ENCODE measurements around the gene GDF10.

DNA sequence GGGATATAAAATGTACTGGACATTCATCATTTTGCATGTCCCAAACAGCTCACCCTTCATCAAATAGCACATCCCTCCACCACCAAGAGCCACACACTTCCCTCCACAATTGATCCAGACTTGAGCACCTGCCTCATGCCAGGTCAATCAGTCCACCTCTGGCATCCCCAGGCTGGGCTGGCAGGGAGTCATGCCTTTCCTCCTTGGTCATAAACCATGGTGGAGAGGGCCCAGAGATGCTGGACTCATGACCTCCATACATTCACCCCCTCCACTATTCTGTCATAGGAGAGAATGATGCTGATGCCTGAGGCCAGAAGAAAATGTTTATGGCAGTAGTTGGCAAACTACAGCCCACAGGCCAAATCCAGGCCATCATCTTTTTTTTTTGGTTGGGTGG is 16.1 kb upstream of the GDF10 start:
- TF ChIP-seq, protein P1, sequence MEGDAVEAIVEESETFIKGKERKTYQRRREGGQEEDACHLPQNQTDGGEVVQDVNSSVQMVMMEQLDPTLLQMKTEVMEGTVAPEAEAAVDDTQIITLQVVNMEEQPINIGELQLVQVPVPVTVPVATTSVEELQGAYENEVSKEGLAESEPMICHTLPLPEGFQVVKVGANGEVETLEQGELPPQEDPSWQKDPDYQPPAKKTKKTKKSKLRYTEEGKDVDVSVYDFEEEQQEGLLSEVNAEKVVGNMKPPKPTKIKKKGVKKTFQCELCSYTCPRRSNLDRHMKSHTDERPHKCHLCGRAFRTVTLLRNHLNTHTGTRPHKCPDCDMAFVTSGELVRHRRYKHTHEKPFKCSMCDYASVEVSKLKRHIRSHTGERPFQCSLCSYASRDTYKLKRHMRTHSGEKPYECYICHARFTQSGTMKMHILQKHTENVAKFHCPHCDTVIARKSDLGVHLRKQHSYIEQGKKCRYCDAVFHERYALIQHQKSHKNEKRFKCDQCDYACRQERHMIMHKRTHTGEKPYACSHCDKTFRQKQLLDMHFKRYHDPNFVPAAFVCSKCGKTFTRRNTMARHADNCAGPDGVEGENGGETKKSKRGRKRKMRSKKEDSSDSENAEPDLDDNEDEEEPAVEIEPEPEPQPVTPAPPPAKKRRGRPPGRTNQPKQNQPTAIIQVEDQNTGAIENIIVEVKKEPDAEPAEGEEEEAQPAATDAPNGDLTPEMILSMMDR (IDR thresholded peaks at IDR 0.05): no peak
- no peak for TF ChIP-seq POLR2A (IDR thresholded peaks at IDR 0.05)
- no peak for TF ChIP-seq POLR2AphosphoS5 (IDR thresholded peaks at IDR 0.05)
- TF ChIP-seq EP300 (IDR thresholded peaks at IDR 0.05): no peak
